ENCODE results near the gene SFI1.
"Not testable (repeated sequence)": the region's sequence is repeated elsewhere in the genome, so short reads cannot be mapped to it uniquely, and the experiment has no call there.

The SFI1 gene

DNA sequence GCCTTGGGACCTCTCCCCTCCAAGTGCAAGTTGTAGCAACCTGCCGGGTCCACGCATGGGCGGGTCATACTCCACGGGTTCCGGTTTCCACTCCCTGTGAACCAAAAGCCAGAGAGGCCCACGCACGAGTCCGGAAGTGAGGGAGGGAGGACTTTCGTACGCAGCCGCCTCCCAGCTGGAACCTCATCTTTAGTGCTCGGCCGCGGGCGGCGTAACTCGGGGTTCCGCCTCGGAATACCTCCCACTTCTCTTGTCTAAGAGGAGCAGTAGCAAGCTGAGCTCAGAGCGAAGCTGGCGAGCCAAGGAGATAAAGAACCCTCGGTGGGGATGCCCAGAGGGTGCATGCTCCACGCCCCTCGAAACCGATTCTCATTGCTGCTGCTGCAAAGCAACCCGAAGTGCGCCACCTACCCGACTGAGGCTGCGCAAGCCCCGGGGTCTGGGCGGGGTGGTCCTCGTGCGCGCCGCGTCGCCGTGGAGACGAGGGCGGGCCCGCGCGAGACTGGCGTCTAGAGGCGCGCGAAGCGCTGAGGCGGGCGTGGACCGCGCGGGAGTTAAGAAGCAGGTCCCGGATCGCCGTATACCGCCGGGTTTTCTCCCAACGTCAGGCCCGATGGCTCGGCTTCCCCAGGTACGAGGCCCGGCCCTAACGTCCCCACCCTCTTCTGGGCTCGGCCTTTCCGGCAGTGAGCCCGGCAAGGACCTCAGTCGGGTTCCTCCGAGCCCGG is at the start of gene SFI1:
SFI1 (plus strand) TSS at position 530 of the 728 bp plus-strand sequence. CDS start 11,749 bp downstream, outside the sequence.
- peak; percentile 95 for DNase-seq (ENCODE audit: low spot score)

- no peak for DNase-seq (ENCODE audit: low spot score)
Measured at GRCh38 chr22:31446767-31447166, 49.6 kb upstream of the SFI1 start.

DNA sequence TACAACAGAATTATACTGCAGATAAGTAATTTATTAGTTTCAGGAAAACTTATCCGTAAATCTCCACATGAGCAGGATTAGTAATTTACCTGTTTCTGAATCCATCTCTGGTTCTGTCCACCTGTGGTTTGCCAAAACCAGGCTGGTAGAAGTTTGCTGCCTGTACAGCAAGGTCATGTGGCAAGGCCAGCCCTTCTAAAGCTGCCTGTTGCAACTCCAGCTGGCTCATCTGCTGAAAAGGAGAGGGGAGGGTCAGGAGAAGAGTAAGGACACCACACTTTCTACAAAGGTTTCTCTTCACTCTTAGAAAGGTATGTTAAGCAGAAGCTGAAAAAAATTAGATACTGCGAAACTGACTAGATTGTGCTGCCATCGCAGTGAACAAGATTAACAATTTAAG is 49.0 kb upstream of the SFI1 start:
- no peak for DNase-seq (ENCODE audit: low spot score)

DNA sequence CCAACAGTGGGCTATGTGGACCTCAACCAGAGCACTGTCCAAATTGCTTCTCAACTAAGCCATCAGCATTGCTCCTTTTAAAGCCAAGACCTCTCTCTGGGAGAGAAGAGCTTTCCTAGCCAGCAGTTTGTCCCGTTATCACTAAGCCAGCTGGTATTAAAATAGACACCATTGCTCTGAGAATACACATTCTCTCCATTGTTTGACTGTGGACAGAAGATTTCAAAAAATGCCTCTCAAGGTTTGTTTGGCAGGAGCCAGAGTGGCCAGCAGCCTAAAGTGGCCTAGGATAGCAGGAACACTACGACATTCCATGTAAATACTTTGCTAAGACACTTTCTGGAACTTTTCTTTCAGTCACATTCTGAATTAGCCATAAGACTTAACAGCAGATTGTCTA is 48.0 kb upstream of the SFI1 start:
- no peak for DNase-seq (ENCODE audit: low spot score)

GRCh38 chr22:31449506-31449905 is 46.8 kb upstream of the SFI1 start:
- DNase-seq (ENCODE audit: low spot score), result no peak

GRCh38 chr22:31451709-31452571 is 44.4 kb upstream of the SFI1 start:
- DNase-seq (ENCODE audit: low spot score), result peak; percentile 72

- no peak for DNase-seq (ENCODE audit: low spot score)
Measured at GRCh38 chr22:31461699-31462098, 34.6 kb upstream of the SFI1 start.

DNA sequence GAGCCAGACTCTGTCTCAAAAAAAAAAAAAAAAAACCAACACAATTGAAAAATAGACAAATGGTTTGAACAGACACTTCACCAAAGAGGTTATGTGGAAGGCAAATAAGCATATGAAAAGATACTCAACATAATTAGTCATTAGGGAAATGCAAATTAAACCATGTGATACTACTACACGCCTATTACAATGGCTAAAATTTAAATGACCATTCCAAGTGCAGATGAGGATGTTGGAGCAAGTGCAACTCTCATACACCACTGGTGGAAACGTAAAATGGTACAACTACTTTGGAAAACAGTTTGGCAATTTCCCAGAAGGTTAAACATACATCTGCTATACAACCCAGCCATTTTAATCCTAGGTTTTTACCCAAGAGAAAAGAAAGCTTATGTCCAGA is 31.0 kb upstream of the SFI1 start:
- DNase-seq (ENCODE audit: low spot score), result no peak

DNA sequence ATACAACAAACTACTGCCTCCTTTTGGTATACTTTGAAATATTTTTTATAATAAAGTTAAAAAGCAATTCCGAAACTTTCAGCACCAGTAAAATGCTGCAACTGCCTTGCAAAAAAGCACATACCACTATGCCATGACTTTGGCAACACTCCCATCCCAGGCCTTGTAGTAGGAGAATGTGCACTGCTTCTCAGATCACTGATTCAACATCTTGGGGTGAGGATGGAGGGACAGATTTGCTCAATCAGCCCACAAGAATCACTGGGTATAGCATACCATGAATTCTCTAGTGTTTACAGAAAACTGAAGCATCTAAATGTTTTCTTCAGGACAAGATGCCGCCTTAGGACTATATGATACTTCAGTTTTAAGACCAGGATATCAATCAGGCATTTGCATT is 21.6 kb upstream of the SFI1 start:
- DNase-seq (ENCODE audit: low spot score), result peak; percentile 31

GRCh38 chr22:31475800-31476199 is 20.5 kb upstream of the SFI1 start:
- no peak for DNase-seq (ENCODE audit: low spot score)

DNA sequence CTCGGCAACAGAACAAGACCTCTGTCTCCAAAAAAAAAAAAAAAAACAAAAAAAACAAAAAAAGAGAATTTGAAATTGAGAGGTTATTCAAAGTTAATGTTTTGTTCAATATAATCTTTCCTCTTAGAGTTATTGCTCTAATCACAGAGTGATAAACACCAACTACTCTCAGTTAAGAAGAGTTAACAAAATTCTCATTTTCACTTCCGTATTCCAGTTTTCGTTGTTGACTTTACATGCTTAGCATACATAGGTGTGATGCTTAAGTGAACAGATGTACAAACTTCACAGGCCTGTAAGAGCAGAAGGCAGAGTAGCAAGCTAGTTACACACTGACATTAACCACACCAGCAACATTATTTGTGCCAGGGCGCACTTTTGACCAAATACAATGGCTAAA is 19.0 kb upstream of the SFI1 start:
- DNase-seq (ENCODE audit: low spot score), result no peak

GRCh38 chr22:31481129-31481528 is 15.2 kb upstream of the SFI1 start:
- DNase-seq (ENCODE audit: low spot score), result no peak

DNA sequence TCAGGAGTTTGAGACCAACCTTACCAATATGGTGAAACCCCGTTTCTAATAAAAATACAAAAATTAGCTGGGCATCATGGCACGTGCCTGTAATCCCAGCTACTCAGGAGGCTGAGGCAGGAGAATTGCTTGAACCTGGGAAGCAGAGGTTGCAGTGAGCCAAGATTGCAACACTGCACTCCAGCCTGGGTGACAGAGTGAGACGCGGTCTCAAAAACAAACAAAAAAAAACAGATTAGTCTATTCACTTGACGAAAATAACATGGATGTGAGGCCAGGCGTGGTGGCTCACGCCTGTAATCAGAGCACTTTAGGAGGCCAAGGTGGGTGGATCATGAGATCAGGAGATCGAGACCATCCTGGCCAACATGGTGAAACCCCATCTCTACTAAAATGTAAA is 13.9 kb upstream of the SFI1 start:
- not testable (repeated sequence) for DNase-seq (ENCODE audit: low spot score)

GRCh38 chr22:31486369-31486768 is 10.0 kb upstream of the SFI1 start:
- not testable (repeated sequence) for DNase-seq (ENCODE audit: low spot score)

GRCh38 chr22:31486951-31487350 is 9.4 kb upstream of the SFI1 start:
- DNase-seq (ENCODE audit: low spot score), result no peak

DNA sequence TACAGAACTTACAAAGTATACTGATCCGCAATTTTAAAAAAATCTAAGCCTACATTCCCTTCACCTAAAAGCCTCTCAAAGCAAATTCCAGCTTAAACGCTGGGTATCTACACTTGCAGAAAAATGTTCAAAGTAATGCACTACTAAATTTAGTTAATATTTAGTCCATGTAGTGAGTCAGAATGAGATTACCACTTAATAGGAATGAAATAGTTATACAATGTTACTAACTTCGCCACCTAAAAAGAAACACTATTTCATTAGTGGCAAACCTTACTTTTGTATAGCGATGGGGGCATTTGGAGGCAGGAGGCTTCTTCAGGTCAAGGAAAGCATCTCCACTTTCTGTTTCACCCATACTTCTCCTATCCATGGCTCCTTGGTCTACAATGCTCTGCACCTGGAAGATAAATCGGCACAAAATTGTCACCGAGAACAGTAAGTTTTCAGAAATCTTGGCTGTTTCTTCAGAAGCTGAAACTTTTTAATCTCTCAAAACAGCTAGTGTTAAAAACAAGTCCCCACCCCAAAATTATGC is 7.9 kb upstream of the SFI1 start:
- DNase-seq (ENCODE audit: low spot score), result no peak

GRCh38 chr22:31488988-31489617 is 7.2 kb upstream of the SFI1 start:
- peak; percentile 45 for DNase-seq (ENCODE audit: low spot score)

GRCh38 chr22:31489632-31490495 is 6.5 kb upstream of the SFI1 start, which contains the start of gene EIF4ENIF1:
TSS of gene EIF4ENIF1 (minus strand) at chr22:31489842. CDS start at chr22:31488718, 1,124 bp downstream.
- DNase-seq (ENCODE audit: low spot score), result peak; percentile 90

GRCh38 chr22:31490496-31490925 is 5.8 kb upstream of the SFI1 start:
- DNase-seq (ENCODE audit: low spot score), result peak; percentile 80

DNA sequence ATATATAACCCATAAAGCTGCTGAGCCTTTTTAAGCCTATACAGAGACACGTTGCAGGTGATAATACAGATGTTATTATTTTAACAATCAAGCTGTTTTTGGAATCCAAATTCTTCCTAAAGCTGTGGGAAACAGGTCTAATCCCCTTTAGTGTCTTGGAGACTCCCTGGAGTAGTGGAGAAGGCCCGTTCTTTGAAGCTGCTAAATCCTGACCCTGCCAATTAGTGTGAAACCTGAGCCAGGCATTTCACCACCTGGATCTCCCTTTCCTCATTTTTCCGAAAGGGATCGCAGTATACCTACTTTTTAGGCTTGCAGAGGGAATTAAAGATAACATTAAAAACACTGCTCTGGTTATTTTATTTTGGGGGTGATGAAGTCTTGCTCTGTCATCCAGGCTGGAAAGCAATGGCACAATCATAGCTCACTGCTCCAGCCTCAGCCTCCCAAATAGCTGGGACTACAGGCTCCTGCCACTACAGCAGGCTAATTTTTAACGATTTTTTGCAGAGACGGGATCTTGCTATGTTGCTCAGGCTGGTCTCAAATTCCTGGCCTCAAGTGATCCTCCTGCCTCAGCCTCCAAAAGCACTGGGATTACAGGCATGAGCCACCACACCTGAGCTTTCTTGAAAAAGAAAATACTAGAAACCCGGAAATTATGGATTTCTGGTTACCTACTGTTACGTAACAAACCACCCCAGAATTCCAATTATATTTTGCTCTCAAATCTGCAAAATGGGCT is 4.9 kb upstream of the SFI1 start:
- DNase-seq (ENCODE audit: low spot score), result no peak

DNA sequence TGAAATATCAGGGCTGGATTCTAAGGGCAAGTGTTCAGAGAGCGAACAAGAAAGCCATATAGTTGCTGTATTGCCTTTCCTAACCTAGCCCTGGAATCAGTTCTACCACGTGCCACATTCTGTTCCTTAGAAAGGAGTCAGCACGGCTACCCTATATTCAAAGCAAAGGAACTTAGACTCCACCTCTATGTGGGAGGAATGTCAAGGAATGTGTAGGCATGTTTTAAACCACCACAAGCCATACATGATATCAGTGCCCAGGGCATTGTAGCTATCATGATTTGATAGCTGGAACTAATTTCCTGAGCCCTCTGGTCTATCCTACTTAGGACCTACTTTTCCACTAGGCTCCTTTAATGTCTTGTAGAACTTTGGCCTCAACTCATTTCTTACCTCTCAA is 4.2 kb upstream of the SFI1 start:
- DNase-seq (ENCODE audit: low spot score), result no peak
